LoVo (cell line): ENCODE measurements around the gene GPR183.
A peak's percentile ranks its signal among the peaks of the same experiment; 100 is the strongest.
"Not testable (repeated sequence)": the region's sequence is repeated elsewhere in the genome, so short reads cannot be mapped to it uniquely, and the experiment has no call there.

Experiments
- DNase-seq: peaks from one replicate; pipeline ENCODE4 v3.0.0-alpha.2; 2016; ENCODE audit warnings: low spot score

Gene GPR183

GRCh38 chr13:99268822-99269221 is 38.4 kb downstream of the GPR183 start:
- DNase-seq, result no peak

GRCh38 chr13:99267927-99268326 is 39.3 kb downstream of the GPR183 start:
- no peak for DNase-seq

GRCh38 chr13:99266827-99267226 is 40.4 kb downstream of the GPR183 start:
- no peak for DNase-seq

- DNase-seq, result peak; percentile 24
Measured at GRCh38 chr13:99265821-99266426, 41.3 kb downstream of the GPR183 start.

- no peak for DNase-seq
Measured at GRCh38 chr13:99265162-99265800, 41.9 kb downstream of the GPR183 start.

GRCh38 chr13:99264051-99264450 is 43.1 kb downstream of the GPR183 start:
- DNase-seq, result no peak

- DNase-seq, result no peak
Measured at GRCh38 chr13:99263126-99263785, 43.9 kb downstream of the GPR183 start.

GRCh38 chr13:99261059-99261458 is 46.1 kb downstream of the GPR183 start:
- DNase-seq, result no peak

- DNase-seq, result no peak
Measured at GRCh38 chr13:99260216-99260615, 47.0 kb downstream of the GPR183 start.

GRCh38 chr13:99258946-99259345 is 48.3 kb downstream of the GPR183 start:
- DNase-seq, result no peak

GRCh38 chr13:99258210-99258860 is 48.9 kb downstream of the GPR183 start, which contains the start of gene GPR18:
Gene GPR18, minus strand, starts transcription at chr13:99258379. Its CDS starts 2,507 bp downstream, at chr13:99255872.
- no peak for DNase-seq

- DNase-seq, result no peak
Measured at GRCh38 chr13:99257291-99257690, 49.9 kb downstream of the GPR183 start.

GRCh38 chr13:99256709-99257108 is 50.5 kb downstream of the GPR183 start:
- no peak for DNase-seq

GRCh38 chr13:99256283-99256682 is 50.9 kb downstream of the GPR183 start:
- DNase-seq, result no peak

- DNase-seq, result no peak
Measured at GRCh38 chr13:99255271-99255670, 51.9 kb downstream of the GPR183 start.

GRCh38 chr13:99254830-99255229 is 52.4 kb downstream of the GPR183 start:
- DNase-seq, result no peak

- no peak for DNase-seq
Measured at GRCh38 chr13:99251921-99252320, 55.3 kb downstream of the GPR183 start.

- DNase-seq, result no peak
Measured at GRCh38 chr13:99250982-99251825, 56.0 kb downstream of the GPR183 start.

GRCh38 chr13:99249606-99250005 is 57.6 kb downstream of the GPR183 start:
- not testable (repeated sequence) for DNase-seq

- DNase-seq, result not testable (repeated sequence)
Measured at GRCh38 chr13:99249178-99249577, 58.0 kb downstream of the GPR183 start.

GRCh38 chr13:99246100-99246499 is 61.1 kb downstream of the GPR183 start:
- DNase-seq, result no peak
